HepG2 (cell line): ENCODE measurements around the gene USP38. TPM values are rescaled to one million over a fixed set of nuclear protein-coding genes. Genes with fewer than 3 reads are reported as not detected.
A peak's percentile ranks its signal among the peaks of the same experiment; 100 is the strongest.

ENCODE experiments used
- ATAC-seq: fragments of 200-7000 bp; cut with Tn5 transposase; 3 replicates; pipeline ENCODE4 v1.9.1; 2020; ENCODE audit warnings: mild to moderate bottlenecking, moderate library complexity
- BruUV-seq: library from RNA; stranded (reverse); fragments of 400-500 nt; replicated peaks from 2 replicates; lab custom pipeline; 2021; lab: Mats Ljungman, UMichigan
- CTCF ChIA-PET: fragments of 300-600 bp; formaldehyde crosslinking; extraction: SDS; loops from one replicate; lab custom pipeline; 2021; ENCODE audit warnings: low total read pairs, inconsistent platforms, low intra/inter-chr PET ratio; lab: Yijun Ruan, JAX
- POLR2A ChIA-PET: fragments of 350-600 bp; sonication (Branson Sonifier 250); formaldehyde crosslinking; loops from one replicate; lab custom pipeline; 2020; ENCODE audit warnings: antibody characterized with exemption, inconsistent platforms; lab: Yijun Ruan, JAX
- DNase-seq: peaks from one replicate; pipeline ENCODE4 v3.0.0-alpha.2; 2015; ENCODE audit warnings: low spot score
- FAIRE-seq: peaks from 3 replicates; lab custom pipeline; 2011; peaks lifted over from hg19 to GRCh38; lab: Jason Lieb, UNC
- H2AFZ ChIP-seq: one replicate; pipeline ENCODE4 v1.6.1; 2011; ENCODE audit warnings: low read length, inconsistent platforms
- H3K27ac ChIP-seq: fragments of 300-600 bp; 3 replicates; pipeline ENCODE4 v1.8.0; 2011; ENCODE audit warnings: mixed run types, mild to moderate bottlenecking, mixed read lengths, low read length, inconsistent platforms; ENCODE audit not compliant: insufficient read depth; ENCODE audit errors: extremely low read length
- H3K27me3 ChIP-seq, 2 experiments: fragments of 200-600 bp in 1 of 2; 2 replicates in 1 of 2; 3 replicates in 1 of 2; pipeline versions ENCODE4 v1.6.0 to v1.8.0; 2011; ENCODE audit warnings: low read length in 2 of 2, mild to moderate bottlenecking in 2 of 2, moderate library complexity in 2 of 2, inconsistent platforms in 1 of 2; ENCODE audit not compliant: insufficient read depth in 2 of 2, control insufficient read depth in 1 of 2
- H3K36me3 ChIP-seq, 2 experiments: fragments of 200-600 bp in 1 of 2; replicated peaks in 1 of 2; 2 replicates in 1 of 2; 3 replicates in 1 of 2; pipeline versions ENCODE4 v1.5.1 to v1.8.0; 2011; ENCODE audit warnings: low read length in 2 of 2, inconsistent platforms in 1 of 2; ENCODE audit not compliant: insufficient read depth in 2 of 2, control insufficient read depth in 1 of 2
- H3K4me1 ChIP-seq: 2 replicates; pipeline ENCODE4 v1.5.1; 2012; ENCODE audit warnings: low read length, inconsistent platforms; ENCODE audit not compliant: insufficient read depth
- H3K4me2 ChIP-seq: 2 replicates; pipeline ENCODE4 v1.6.0; 2011; ENCODE audit warnings: low read depth, low read length, inconsistent platforms
- H3K4me3 ChIP-seq, 3 experiments: fragments of 200-600 bp in 1 of 3; sonication (generic), shearing (Covaris generic) in 1 of 3; replicated peaks in 1 of 3; 2 replicates each; pipeline ENCODE4 v1.5.1; 2011 to 2016; ENCODE audit warnings: low read length in 3 of 3, inconsistent platforms in 2 of 3, low read depth in 2 of 3, mild to moderate bottlenecking in 2 of 3, control low read depth in 1 of 3, mixed read lengths in 1 of 3; ENCODE audit not compliant: insufficient read depth in 1 of 3
- H3K79me2 ChIP-seq: one replicate; pipeline ENCODE4 v1.6.1; 2011; ENCODE audit warnings: low read length, inconsistent platforms; ENCODE audit not compliant: insufficient read depth
- H3K9ac ChIP-seq: 2 replicates; pipeline ENCODE4 v1.6.0; 2011; ENCODE audit warnings: mild to moderate bottlenecking, low read depth, low read length, inconsistent platforms; ENCODE audit not compliant: insufficient read depth
- H3K9me3 ChIP-seq: 2 replicates; pipeline ENCODE4 v1.5.1; 2012; ENCODE audit warnings: mild to moderate bottlenecking, low read length
- H4K20me1 ChIP-seq: 2 replicates; pipeline ENCODE4 v1.6.0; 2011; ENCODE audit warnings: inconsistent platforms, mild to moderate bottlenecking, low read length, moderate library complexity; ENCODE audit not compliant: insufficient read depth
- CBX2 ChIP-seq, 2 experiments: fragments of 200-600 bp in 1 of 2; sonication (generic); formaldehyde crosslinking in 1 of 2; IDR thresholded peaks; 2 replicates each; pipeline versions ENCODE4 v1.7.0 to v1.8.1; 2018 to 2022; ENCODE audit warnings: low read depth in 2 of 2, low read length in 1 of 2, mild to moderate bottlenecking in 1 of 2, missing genetic modification reagents in 1 of 2
- EP300 ChIP-seq, 3 experiments: sonication (generic) in 1 of 3; formaldehyde crosslinking in 1 of 3; IDR thresholded peaks; 2 replicates each; pipeline versions ENCODE4 v1.5.1 to v1.6.1; 2011 to 2020; ENCODE audit warnings: low read depth in 2 of 3, low read length in 2 of 3, borderline replicate concordance in 1 of 3, improper control_type of control experiment in 1 of 3, mild to moderate bottlenecking in 1 of 3, missing genetic modification reagents in 1 of 3, moderate library complexity in 1 of 3
- FUBP1 ChIP-seq: sonication (generic); formaldehyde crosslinking; IDR thresholded peaks from 2 replicates; pipeline ENCODE4 v1.5.1; 2020; ENCODE audit warnings: missing genetic modification reagents, mild to moderate bottlenecking, borderline replicate concordance
- GTF3A ChIP-seq: sonication (generic); formaldehyde crosslinking; conservative IDR thresholded peaks from 2 replicates; pipeline ENCODE4 v1.4.0; 2020; ENCODE audit warnings: mild to moderate bottlenecking, missing genetic modification reagents
- MLX ChIP-seq: IDR thresholded peaks from 2 replicates; pipeline ENCODE4 v1.6.1; 2016
- MTF1 ChIP-seq: sonication (generic); formaldehyde crosslinking; IDR thresholded peaks from 2 replicates; pipeline ENCODE4 v1.5.0; 2020; ENCODE audit warnings: missing genetic modification reagents
- RAD21 ChIP-seq: fragments of 450-650 bp; formaldehyde crosslinking; IDR thresholded peaks from 2 replicates; pipeline ENCODE4 v1.5.0; 2020; ENCODE audit warnings: mild to moderate bottlenecking
- SOX5 ChIP-seq: IDR thresholded peaks from 2 replicates; pipeline ENCODE4 v1.6.1; 2016; ENCODE audit warnings: borderline replicate concordance
- ZKSCAN5 ChIP-seq: sonication (generic); formaldehyde crosslinking; IDR thresholded peaks from 2 replicates; pipeline ENCODE4 v1.5.1; 2020; ENCODE audit warnings: mild to moderate bottlenecking, missing genetic modification reagents
- ZNF468 ChIP-seq: sonication (generic); formaldehyde crosslinking; IDR thresholded peaks from 2 replicates; pipeline ENCODE4 v1.8.0; 2022; ENCODE audit warnings: mild to moderate bottlenecking, moderate library complexity, missing genetic modification reagents
- ZNF570 ChIP-seq: sonication (generic); formaldehyde crosslinking; IDR thresholded peaks from 2 replicates; pipeline ENCODE4 v1.4.0; 2020; ENCODE audit warnings: mild to moderate bottlenecking, missing genetic modification reagents, borderline replicate concordance
- ZNF580 ChIP-seq: IDR thresholded peaks from 2 replicates; pipeline ENCODE4 v1.6.1; 2016; ENCODE audit warnings: low read depth, borderline replicate concordance
- WGBS: methylation state at CpG from one replicate; pipeline ENCODE4 v1.1.6; 2017; ENCODE audit warnings: low lambda C conversion rate; 5-methylcytosine and 5-hydroxymethylcytosine counted together
- in situ Hi-C: cut with HindIII; loops from 2 replicates; pipeline ENCODE4 v1.10.0; 2017; ENCODE audit warnings: low pct_unique_long_range_greater_than_20kb; ENCODE audit not compliant: extremely low pct_ligation_motif_present
- intact Hi-C: fragments of 100-400 bp; cut with micrococcal nuclease; formaldehyde crosslinking; loops from one replicate; pipeline ENCODE4 v1.10.0; 2022; ENCODE audit not compliant: unreplicated experiment
- polyA plus RNA-seq, 8 experiments: library from polyadenylated mRNA; depleted of rRNA in 3 of 8; stranded (reverse) in 7 of 8; unstranded in 1 of 8; fragments of >200 nt; fragmentation: Illumina TruSeq in 4 of 8; extraction: Trizol in 4 of 8; gene quantifications; 2 replicates each; pipeline versions ENCODE4 v1.2.1 to v1.2.3, GENCODE V29; 2011 to 2016; ENCODE audit warnings: low read depth in 4 of 8, missing spikeins in 1 of 8, mixed read lengths in 1 of 8; ENCODE audit not compliant: insufficient read depth in 1 of 8
- total RNA-seq, 5 experiments: library from RNA; depleted of rRNA; stranded (reverse); fragments of >200 nt; fragmentation: Illumina TruSeq; extraction: Trizol; gene quantifications; 2 replicates each; pipeline ENCODE4 v1.2.3, GENCODE V29; 2016; ENCODE audit warnings: low read depth in 1 of 5
- TF ChIP-seq, protein P1 (sequence below): IDR thresholded peaks from 2 replicates; pipeline ENCODE4 v1.6.1; 2016; ENCODE audit warnings: missing compliant biosample characterization, missing genetic modification reagents, borderline replicate concordance
- TF ChIP-seq, protein P2 (sequence below): sonication (generic); formaldehyde crosslinking; IDR thresholded peaks from 2 replicates; pipeline ENCODE4 v1.5.0; 2020; ENCODE audit warnings: mild to moderate bottlenecking, missing genetic modification reagents, borderline replicate concordance

USP38 gene
- total and polyA plus RNA-seq, 2 of the 13 experiments (the other 11 are each of a cell fraction or from before 2014, with no cell fraction given) = 4.5 to 11.8 TPM

DNA sequence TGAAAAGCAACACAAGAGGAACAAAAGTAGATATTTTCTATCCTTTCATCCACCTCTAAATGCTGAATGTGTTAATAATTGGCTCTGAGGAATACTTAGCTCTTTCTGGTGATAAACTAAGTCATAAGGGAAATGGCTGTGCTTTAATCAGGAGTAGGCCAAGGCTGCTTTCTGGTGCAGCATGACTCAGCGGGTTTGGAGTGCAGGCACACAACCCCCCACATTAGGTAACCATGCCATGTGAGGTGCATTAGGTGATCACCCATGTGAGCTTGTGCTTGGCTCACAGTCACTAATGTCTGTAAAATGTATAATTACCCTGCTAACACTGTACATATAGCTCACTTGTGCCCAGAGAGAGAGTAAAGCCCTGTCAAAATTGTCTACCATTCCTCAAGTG lies 57.2 kb downstream of the USP38 start (continued):
- TF ChIP-seq, protein P1, sequence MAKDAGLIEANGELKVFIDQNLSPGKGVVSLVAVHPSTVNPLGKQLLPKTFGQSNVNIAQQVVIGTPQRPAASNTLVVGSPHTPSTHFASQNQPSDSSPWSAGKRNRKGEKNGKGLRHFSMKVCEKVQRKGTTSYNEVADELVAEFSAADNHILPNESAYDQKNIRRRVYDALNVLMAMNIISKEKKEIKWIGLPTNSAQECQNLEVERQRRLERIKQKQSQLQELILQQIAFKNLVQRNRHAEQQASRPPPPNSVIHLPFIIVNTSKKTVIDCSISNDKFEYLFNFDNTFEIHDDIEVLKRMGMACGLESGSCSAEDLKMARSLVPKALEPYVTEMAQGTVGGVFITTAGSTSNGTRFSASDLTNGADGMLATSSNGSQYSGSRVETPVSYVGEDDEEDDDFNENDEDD (CRISPR knock-in tag) = no peak
- TF ChIP-seq EP300 (IDR thresholded peaks at IDR 0.05; ENCODE audit: low read depth in 2 of 2, low read length in 2 of 2) = no peak
- 0 out of 2 replicates have a peak, but pooled peaks have one; percentile 26 for TF ChIP-seq EP300 (CRISPR knock-in tag; IDR thresholded peaks at IDR 0.05; ENCODE audit: borderline replicate concordance)
- TF ChIP-seq ZNF468 (CRISPR knock-in tag) = no peak
- TF ChIP-seq, all 625 proteins: peak for 8

GRCh38 chr4:143243041-143243440 lies 58.3 kb downstream of the USP38 start:
- no peaks in the 10 kb centered on the region for H3K36me3 ChIP-seq
- peaks cover 21% of the 10 kb centered on the region for H3K4me1 ChIP-seq
- no peak overlapping the region for H3K27ac ChIP-seq
- FAIRE-seq = no peak
- ChIA-PET POLR2A (no interaction called here), CTCF (no interaction called here)
- peaks cover 3% of the 10 kb centered on the region; the same call in 1 of the 2 replicates for H3K9me3 ChIP-seq
- BruUV-seq = no TSS peak
- no peak for DNase-seq
- intact Hi-C loops (no loop called here), in situ Hi-C loops (no loop called here)
- no peak overlapping the region for H3K9ac ChIP-seq
- H2AFZ ChIP-seq = no peak overlapping the region
- H3K4me3 ChIP-seq = no peak overlapping the region
- H3K79me2 ChIP-seq = no peaks in the 10 kb centered on the region
- 98% methylated on average over 2 of the region's 2 CpGs for WGBS
- H3K4me2 ChIP-seq = no peak overlapping the region
- no peak for ATAC-seq
- H3K27me3 ChIP-seq = no peaks in the 10 kb centered on the region; a peak in 1 of 5 replicates
- H4K20me1 ChIP-seq = no peaks in the 10 kb centered on the region
- TF ChIP-seq MLX (CRISPR knock-in tag) (no peak), MTF1 (CRISPR knock-in tag) (no peak), ZKSCAN5 (CRISPR knock-in tag) (no peak), GTF3A (CRISPR knock-in tag) (no peak), SOX5 (CRISPR knock-in tag) (no peak), ZNF570 (no peak), ZNF580 (no peak), RAD21 (no peak), FUBP1 (CRISPR knock-in tag) (no peak), CBX2 (IDR thresholded peaks at IDR 0.05; ENCODE audit: low read depth, low read length) (no peak), CBX2 (CRISPR knock-in tag; IDR thresholded peaks at IDR 0.05; ENCODE audit: low read depth) (no peak)
- TF ChIP-seq, protein P2, sequence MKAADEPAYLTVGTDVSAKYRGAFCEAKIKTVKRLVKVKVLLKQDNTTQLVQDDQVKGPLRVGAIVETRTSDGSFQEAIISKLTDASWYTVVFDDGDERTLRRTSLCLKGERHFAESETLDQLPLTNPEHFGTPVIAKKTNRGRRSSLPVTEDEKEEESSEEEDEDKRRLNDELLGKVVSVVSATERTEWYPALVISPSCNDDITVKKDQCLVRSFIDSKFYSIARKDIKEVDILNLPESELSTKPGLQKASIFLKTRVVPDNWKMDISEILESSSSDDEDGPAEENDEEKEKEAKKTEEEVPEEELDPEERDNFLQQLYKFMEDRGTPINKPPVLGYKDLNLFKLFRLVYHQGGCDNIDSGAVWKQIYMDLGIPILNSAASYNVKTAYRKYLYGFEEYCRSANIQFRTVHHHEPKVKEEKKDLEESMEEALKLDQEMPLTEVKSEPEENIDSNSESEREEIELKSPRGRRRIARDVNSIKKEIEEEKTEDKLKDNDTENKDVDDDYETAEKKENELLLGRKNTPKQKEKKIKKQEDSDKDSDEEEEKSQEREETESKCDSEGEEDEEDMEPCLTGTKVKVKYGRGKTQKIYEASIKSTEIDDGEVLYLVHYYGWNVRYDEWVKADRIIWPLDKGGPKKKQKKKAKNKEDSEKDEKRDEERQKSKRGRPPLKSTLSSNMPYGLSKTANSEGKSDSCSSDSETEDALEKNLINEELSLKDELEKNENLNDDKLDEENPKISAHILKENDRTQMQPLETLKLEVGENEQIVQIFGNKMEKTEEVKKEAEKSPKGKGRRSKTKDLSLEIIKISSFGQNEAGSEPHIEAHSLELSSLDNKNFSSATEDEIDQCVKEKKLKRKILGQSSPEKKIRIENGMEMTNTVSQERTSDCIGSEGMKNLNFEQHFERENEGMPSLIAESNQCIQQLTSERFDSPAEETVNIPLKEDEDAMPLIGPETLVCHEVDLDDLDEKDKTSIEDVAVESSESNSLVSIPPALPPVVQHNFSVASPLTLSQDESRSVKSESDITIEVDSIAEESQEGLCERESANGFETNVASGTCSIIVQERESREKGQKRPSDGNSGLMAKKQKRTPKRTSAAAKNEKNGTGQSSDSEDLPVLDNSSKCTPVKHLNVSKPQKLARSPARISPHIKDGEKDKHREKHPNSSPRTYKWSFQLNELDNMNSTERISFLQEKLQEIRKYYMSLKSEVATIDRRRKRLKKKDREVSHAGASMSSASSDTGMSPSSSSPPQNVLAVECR (CRISPR knock-in tag) = no peak
